MM.1S (cell line): ENCODE measurements around the gene NBDY.

ENCODE experiments used
- DNase-seq: peaks from one replicate; pipeline ENCODE4 v3.0.0-alpha.2; 2015
- H2AFZ ChIP-seq: fragments of 300-600 bp; sonication (generic); 2 replicates; pipeline ENCODE4 v1.6.0; 2016; ENCODE audit warnings: antibody characterized with exemption, low read length
- H3F3A ChIP-seq: fragments of 300-600 bp; sonication (generic); 2 replicates; pipeline ENCODE4 v1.6.1; 2016; ENCODE audit warnings: mild to moderate bottlenecking, antibody characterized with exemption, low read length, moderate library complexity, mixed read lengths; ENCODE audit not compliant: insufficient read depth
- H3K27ac ChIP-seq: fragments of 300-600 bp; sonication (generic); 2 replicates; pipeline ENCODE4 v1.5.1; 2016; ENCODE audit warnings: mild to moderate bottlenecking, low read length
- H3K27me3 ChIP-seq: fragments of 300-600 bp; sonication (generic); replicated peaks from 2 replicates; pipeline ENCODE4 v1.6.0; 2016; ENCODE audit warnings: low read length; ENCODE audit not compliant: insufficient read depth
- H3K36me3 ChIP-seq: fragments of 300-600 bp; sonication (generic); replicated peaks from 2 replicates; pipeline ENCODE4 v1.6.1; 2016; ENCODE audit warnings: mild to moderate bottlenecking, low read length, mixed read lengths; ENCODE audit not compliant: insufficient read depth
- H3K4me1 ChIP-seq: fragments of 300-600 bp; sonication (generic); 2 replicates; pipeline ENCODE4 v1.6.1; 2016; ENCODE audit warnings: low read length, mixed read lengths
- H3K4me2 ChIP-seq: fragments of 300-600 bp; sonication (generic); 2 replicates; pipeline ENCODE4 v1.6.0; 2016; ENCODE audit warnings: low read depth, low read length
- H3K4me3 ChIP-seq: fragments of 300-600 bp; sonication (generic); 2 replicates; pipeline ENCODE4 v1.5.1; 2016; ENCODE audit warnings: low read length, mixed read lengths
- H3K79me2 ChIP-seq: fragments of 300-600 bp; sonication (generic); 2 replicates; pipeline ENCODE4 v1.6.1; 2016; ENCODE audit warnings: mixed run types, low read length, mixed read lengths
- H3K9ac ChIP-seq: fragments of 300-600 bp; sonication (generic); 2 replicates; pipeline ENCODE4 v1.6.1; 2016; ENCODE audit warnings: low read length, mixed read lengths
- H3K9me2 ChIP-seq: fragments of 300-600 bp; sonication (generic); replicated peaks from 2 replicates; pipeline ENCODE4 v1.6.1; 2016; ENCODE audit warnings: mild to moderate bottlenecking, low read length, mixed read lengths; ENCODE audit not compliant: insufficient read depth
- H3K9me3 ChIP-seq: fragments of 300-600 bp; sonication (generic); replicated peaks from 2 replicates; pipeline ENCODE4 v1.6.1; 2016; ENCODE audit warnings: mild to moderate bottlenecking, low read length, mixed read lengths; ENCODE audit not compliant: insufficient read depth
- H4K20me1 ChIP-seq: fragments of 300-600 bp; sonication (generic); 2 replicates; pipeline ENCODE4 v1.6.1; 2016; ENCODE audit warnings: mild to moderate bottlenecking, low read length, moderate library complexity, mixed read lengths; ENCODE audit not compliant: insufficient read depth
- EZH2 ChIP-seq: fragments of 300-600 bp; sonication (generic); optimal IDR thresholded peaks from 2 replicates; pipeline ENCODE3; 2017; ENCODE audit warnings: low read depth, mild to moderate bottlenecking, antibody characterized with exemption, low read length, mixed read lengths
- EZH2phosphoT487 ChIP-seq: fragments of 300-600 bp; sonication (generic); IDR thresholded peaks from 2 replicates; pipeline ENCODE4 v1.6.1; 2018; ENCODE audit warnings: antibody characterized with exemption, low read length
- TF ChIP-seq, protein P1 (sequence below): fragments of 300-600 bp; sonication (generic); IDR thresholded peaks from 2 replicates; pipeline ENCODE4 v1.5.1; 2016; ENCODE audit warnings: antibody characterized with exemption, low read length, mixed read lengths

The NBDY gene

DNA sequence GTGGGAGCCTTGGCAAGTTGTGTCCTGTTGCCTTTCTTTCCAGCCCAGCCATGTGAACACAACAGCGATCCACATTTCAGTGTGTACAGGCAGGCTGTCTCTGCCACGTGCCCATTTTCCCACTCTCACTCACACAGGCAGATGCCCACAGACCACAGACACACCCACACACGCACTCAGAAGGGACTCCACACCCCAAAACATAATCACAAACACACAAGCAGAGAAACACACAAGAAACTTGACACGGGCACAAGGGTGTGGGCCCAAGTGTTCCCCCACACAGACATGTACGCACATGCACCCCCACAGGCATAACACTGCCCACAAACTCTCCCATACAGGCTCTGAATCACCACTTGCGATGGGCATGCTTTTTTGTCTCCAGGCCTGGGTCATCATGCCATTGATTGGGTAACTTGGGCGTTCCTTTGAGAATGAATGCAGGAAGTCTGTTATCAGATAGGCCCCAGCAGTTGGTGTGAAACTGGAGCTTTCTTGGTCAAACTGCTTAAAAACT, 84.3 kb downstream of the NBDY start:
- Histone ChIP-seq H3K27me3 (no peaks in the 10 kb centered on the region), H3K79me2 (0 out of 2 replicates have a peak, but pooled peaks cover 5% of the 10 kb centered on the region), H3F3A (no peaks in the 10 kb centered on the region), H2AFZ (no peak overlapping the region), H3K4me3 (no peak overlapping the region), H3K4me2 (peak overlapping the region; percentile 42), H3K4me1 (peaks cover 11% of the 10 kb centered on the region; the same call in 1 of the 2 replicates), H3K9me2 (no peaks in the 10 kb centered on the region), H4K20me1 (no peaks in the 10 kb centered on the region), H3K27ac (no peak overlapping the region), H3K36me3 (no peaks in the 10 kb centered on the region), H3K9ac (no peak overlapping the region), H3K9me3 (no peaks in the 10 kb centered on the region)
- TF ChIP-seq EZH2phosphoT487 (no peak), EZH2 (no peak)
- TF ChIP-seq, protein P1, sequence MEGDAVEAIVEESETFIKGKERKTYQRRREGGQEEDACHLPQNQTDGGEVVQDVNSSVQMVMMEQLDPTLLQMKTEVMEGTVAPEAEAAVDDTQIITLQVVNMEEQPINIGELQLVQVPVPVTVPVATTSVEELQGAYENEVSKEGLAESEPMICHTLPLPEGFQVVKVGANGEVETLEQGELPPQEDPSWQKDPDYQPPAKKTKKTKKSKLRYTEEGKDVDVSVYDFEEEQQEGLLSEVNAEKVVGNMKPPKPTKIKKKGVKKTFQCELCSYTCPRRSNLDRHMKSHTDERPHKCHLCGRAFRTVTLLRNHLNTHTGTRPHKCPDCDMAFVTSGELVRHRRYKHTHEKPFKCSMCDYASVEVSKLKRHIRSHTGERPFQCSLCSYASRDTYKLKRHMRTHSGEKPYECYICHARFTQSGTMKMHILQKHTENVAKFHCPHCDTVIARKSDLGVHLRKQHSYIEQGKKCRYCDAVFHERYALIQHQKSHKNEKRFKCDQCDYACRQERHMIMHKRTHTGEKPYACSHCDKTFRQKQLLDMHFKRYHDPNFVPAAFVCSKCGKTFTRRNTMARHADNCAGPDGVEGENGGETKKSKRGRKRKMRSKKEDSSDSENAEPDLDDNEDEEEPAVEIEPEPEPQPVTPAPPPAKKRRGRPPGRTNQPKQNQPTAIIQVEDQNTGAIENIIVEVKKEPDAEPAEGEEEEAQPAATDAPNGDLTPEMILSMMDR: no peak
- no peak for DNase-seq

DNA sequence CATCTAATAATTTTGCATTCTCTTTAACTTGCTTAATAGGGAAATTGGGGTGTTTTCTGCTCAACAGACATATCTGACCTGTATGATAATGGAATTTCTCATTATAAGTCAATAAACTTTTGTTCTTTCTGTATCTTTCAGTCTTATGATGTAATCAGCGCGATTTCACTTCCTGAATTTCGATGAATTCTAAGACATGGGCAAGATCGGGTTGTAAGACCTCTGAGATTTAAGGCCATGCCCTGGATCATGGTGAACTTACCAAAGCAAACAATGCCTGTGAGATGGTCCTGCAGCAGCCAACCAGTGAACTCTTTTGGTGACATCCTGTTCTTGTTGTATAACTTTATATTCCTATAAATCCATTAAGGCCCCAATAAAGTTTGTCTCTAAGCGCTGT, 88.1 kb downstream of the NBDY start:
- no peaks in the 10 kb centered on the region for H3K36me3 ChIP-seq
- H3K79me2 ChIP-seq: 0 out of 2 replicates have a peak, but pooled peaks cover 5% of the 10 kb centered on the region
- no peak overlapping the region for H3K4me2 ChIP-seq
- no peak overlapping the region for H3K9ac ChIP-seq
- H3K9me3 ChIP-seq: no peaks in the 10 kb centered on the region
- no peak for DNase-seq
- no peaks in the 10 kb centered on the region for H3F3A ChIP-seq
- peaks cover 11% of the 10 kb centered on the region; the same call in 1 of the 2 replicates for H3K4me1 ChIP-seq
- no peak overlapping the region for H3K27ac ChIP-seq
- TF ChIP-seq EZH2phosphoT487: no peak
- TF ChIP-seq, protein P1: no peak
- no peak for TF ChIP-seq EZH2
- H2AFZ ChIP-seq: no peak overlapping the region
- no peaks in the 10 kb centered on the region for H3K27me3 ChIP-seq
- H3K4me3 ChIP-seq: no peak overlapping the region
- no peaks in the 10 kb centered on the region for H3K9me2 ChIP-seq
- no peaks in the 10 kb centered on the region for H4K20me1 ChIP-seq

DNA sequence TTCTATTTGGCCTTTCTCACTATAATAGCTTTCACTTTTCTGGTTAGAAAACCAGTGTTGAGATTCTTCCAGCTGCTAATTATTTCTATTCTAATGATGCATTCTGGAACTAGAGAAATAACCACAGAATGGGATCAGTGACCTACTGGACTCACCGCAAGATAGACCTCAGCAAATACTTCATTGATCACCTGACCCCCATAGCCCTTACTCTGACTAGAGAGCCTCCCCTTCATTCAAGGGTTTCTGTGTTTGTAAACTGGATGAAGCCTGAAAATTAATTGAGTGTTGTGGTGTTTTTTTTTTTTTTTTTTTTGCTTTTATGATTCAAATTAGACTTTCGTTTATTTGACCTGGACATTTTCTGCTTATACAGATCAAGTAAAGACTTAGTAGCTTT, 97.0 kb downstream of the NBDY start:
- no peak overlapping the region for H3K9ac ChIP-seq
- H3K4me3 ChIP-seq: no peak overlapping the region
- TF ChIP-seq EZH2: no peak
- TF ChIP-seq EZH2phosphoT487: no peak
- TF ChIP-seq, protein P1: no peak
- DNase-seq: no peak
- no peaks in the 10 kb centered on the region for H3K36me3 ChIP-seq
- H3K9me2 ChIP-seq: no peaks in the 10 kb centered on the region
- no peaks in the 10 kb centered on the region for H3K79me2 ChIP-seq
- H3K4me1 ChIP-seq: no peaks in the 10 kb centered on the region
- no peak overlapping the region for H3K27ac ChIP-seq
- no peaks in the 10 kb centered on the region; the same call in 1 of the 2 replicates for H3K9me3 ChIP-seq
- H3K4me2 ChIP-seq: no peak overlapping the region
- H3K27me3 ChIP-seq: no peaks in the 10 kb centered on the region
- no peak overlapping the region for H2AFZ ChIP-seq
- H4K20me1 ChIP-seq: no peaks in the 10 kb centered on the region
- no peaks in the 10 kb centered on the region for H3F3A ChIP-seq
